IPS-18a (cell line): ENCODE measurements around the gene PROM1.

Source experiments
- H3K27ac ChIP-seq: one replicate; pipeline ENCODE4 v1.5.1; 2013; ENCODE audit warnings: low read length
- H3K27me3 ChIP-seq: one replicate; pipeline ENCODE4 v1.6.1; 2013; ENCODE audit warnings: mild to moderate bottlenecking, low read length; ENCODE audit not compliant: control insufficient read depth, insufficient read depth
- H3K36me3 ChIP-seq: one replicate; pipeline ENCODE4 v1.6.1; 2013; ENCODE audit warnings: low read depth, low read length; ENCODE audit not compliant: control insufficient read depth
- H3K4me1 ChIP-seq: one replicate; pipeline ENCODE4 v1.6.1; 2013; ENCODE audit warnings: low read depth, low read length; ENCODE audit not compliant: control insufficient read depth
- H3K4me3 ChIP-seq: one replicate; pipeline ENCODE4 v1.5.1; 2013; ENCODE audit warnings: low read length
- H3K9ac ChIP-seq: one replicate; pipeline ENCODE4 v1.6.1; 2013; ENCODE audit warnings: mild to moderate bottlenecking, low read length, moderate library complexity
- H3K9me3 ChIP-seq: one replicate; pipeline ENCODE4 v1.6.1; 2013; ENCODE audit warnings: low read depth, low read length; ENCODE audit not compliant: control insufficient read depth

The PROM1 gene

GRCh38 chr4:15951781-15952180 is 132.0 kb downstream of the PROM1 start:
- Histone ChIP-seq H3K27ac (no peak overlapping the region), H3K4me1 (no peaks in the 10 kb centered on the region), H3K9ac (no peak overlapping the region), H3K4me3 (no peak overlapping the region), H3K36me3 (no peaks in the 10 kb centered on the region), H3K9me3 (no peaks in the 10 kb centered on the region), H3K27me3 (no peaks in the 10 kb centered on the region)

GRCh38 chr4:15948826-15949225 is 135.0 kb downstream of the PROM1 start:
- no peaks in the 10 kb centered on the region for H3K36me3 ChIP-seq
- no peak overlapping the region for H3K4me3 ChIP-seq
- no peaks in the 10 kb centered on the region for H3K27me3 ChIP-seq
- H3K27ac ChIP-seq: no peak overlapping the region
- H3K4me1 ChIP-seq: no peaks in the 10 kb centered on the region
- H3K9me3 ChIP-seq: no peaks in the 10 kb centered on the region
- H3K9ac ChIP-seq: no peak overlapping the region

DNA sequence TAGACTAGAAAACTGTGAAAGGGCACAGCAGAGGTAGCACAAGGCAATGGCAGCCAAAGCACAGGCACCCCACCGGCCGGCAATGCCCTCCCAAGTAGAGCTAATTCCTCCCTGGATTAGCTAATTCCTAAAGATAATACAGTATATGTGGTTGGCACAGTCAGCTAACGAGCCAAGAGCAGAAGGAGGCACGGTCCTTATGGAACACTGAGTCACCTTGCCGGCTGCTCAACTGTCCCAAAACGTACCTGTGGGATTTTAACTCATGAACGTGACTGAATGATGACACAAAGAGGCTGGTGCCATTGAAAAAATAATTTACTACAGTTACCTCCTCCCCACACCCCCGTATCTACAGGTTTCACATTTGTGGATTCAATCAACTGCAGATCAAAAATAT is 136.1 kb downstream of the PROM1 start:
- Histone ChIP-seq H3K4me3 (no peak overlapping the region), H3K9me3 (no peaks in the 10 kb centered on the region), H3K27ac (no peak overlapping the region), H3K9ac (no peak overlapping the region), H3K4me1 (no peaks in the 10 kb centered on the region), H3K27me3 (no peaks in the 10 kb centered on the region), H3K36me3 (no peaks in the 10 kb centered on the region)

GRCh38 chr4:15945516-15945915 is 138.3 kb downstream of the PROM1 start:
- H3K36me3 ChIP-seq: no peaks in the 10 kb centered on the region
- no peaks in the 10 kb centered on the region for H3K27me3 ChIP-seq
- no peaks in the 10 kb centered on the region for H3K4me1 ChIP-seq
- no peaks in the 10 kb centered on the region for H3K9me3 ChIP-seq
- no peak overlapping the region for H3K4me3 ChIP-seq
- H3K27ac ChIP-seq: no peak overlapping the region
- no peak overlapping the region for H3K9ac ChIP-seq

GRCh38 chr4:15944895-15945294 is 138.9 kb downstream of the PROM1 start:
- H3K9me3 ChIP-seq: no peaks in the 10 kb centered on the region
- H3K4me1 ChIP-seq: no peaks in the 10 kb centered on the region
- H3K36me3 ChIP-seq: no peaks in the 10 kb centered on the region
- no peak overlapping the region for H3K4me3 ChIP-seq
- no peaks in the 10 kb centered on the region for H3K27me3 ChIP-seq
- no peak overlapping the region for H3K9ac ChIP-seq
- no peak overlapping the region for H3K27ac ChIP-seq

DNA sequence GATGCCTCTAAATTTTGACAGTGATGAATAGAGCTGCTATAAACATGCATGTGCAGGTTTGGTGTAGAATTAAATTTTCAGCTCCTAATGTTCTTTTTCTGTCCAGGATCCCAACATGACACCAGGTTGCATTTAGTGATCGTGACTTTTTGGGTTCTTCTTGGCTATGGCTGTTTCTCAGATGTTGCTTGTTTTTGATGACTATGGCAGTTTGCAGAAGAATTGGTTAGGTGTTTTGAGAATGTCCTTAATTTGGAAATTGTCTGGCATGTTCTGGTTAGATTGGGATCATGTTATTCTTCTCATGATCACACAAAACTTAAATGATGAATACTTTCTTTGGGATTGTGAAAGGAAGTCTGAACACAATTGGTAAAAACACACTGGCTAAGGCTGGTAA is 141.5 kb downstream of the PROM1 start:
- no peaks in the 10 kb centered on the region for H3K4me1 ChIP-seq

GRCh38 chr4:15938640-15939039 is 145.2 kb downstream of the PROM1 start, which contains the start of gene FGFBP1:
Gene FGFBP1 (minus strand): TSS chr4:15938740. CDS start chr4:15936632, 2,108 bp downstream.
- no peaks in the 10 kb centered on the region for H3K9me3 ChIP-seq
- H3K4me3 ChIP-seq: no peak within 1 kb of the TSS
- no peaks in the 10 kb centered on the region for H3K36me3 ChIP-seq
- no peaks in the 10 kb centered on the region for H3K4me1 ChIP-seq
- H3K9ac ChIP-seq: no peak within 1 kb of the TSS
- no peaks in the 10 kb centered on the region for H3K27me3 ChIP-seq
- H3K27ac ChIP-seq: no peak within 1 kb of the TSS

More for the DNA sequence above, 141.5 kb downstream of the PROM1 start:
- no peak overlapping the region for H3K27ac ChIP-seq
- H3K9me3 ChIP-seq: no peaks in the 10 kb centered on the region
- no peaks in the 10 kb centered on the region for H3K27me3 ChIP-seq
- no peaks in the 10 kb centered on the region for H3K36me3 ChIP-seq
- H3K9ac ChIP-seq: no peak overlapping the region
- no peak overlapping the region for H3K4me3 ChIP-seq

DNA sequence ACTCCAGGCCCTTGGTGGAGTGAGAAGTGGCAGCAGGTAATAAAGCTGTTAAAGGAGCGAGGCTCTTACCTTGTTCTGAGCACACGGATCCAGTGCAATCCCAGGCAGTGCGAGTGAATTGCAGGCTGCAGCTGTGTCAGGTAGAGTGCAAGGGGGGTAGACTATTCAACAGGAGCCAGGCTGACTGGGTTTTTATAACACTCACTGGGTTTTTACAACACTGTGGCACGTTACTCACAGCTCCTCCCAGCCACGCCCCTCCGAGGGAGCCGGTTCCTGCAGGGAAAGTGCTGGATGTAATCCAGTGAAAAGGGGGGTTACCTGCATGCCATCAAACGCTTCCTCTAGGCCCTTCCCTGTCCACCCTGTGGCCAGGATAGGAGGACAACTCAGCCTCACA is 145.6 kb downstream of the PROM1 start:
- Histone ChIP-seq H3K36me3 (no peaks in the 10 kb centered on the region), H3K9ac (no peak overlapping the region), H3K27me3 (no peaks in the 10 kb centered on the region), H3K4me3 (no peak overlapping the region), H3K9me3 (no peaks in the 10 kb centered on the region), H3K4me1 (no peaks in the 10 kb centered on the region), H3K27ac (no peak overlapping the region)

- Histone ChIP-seq H3K9ac (no peak overlapping the region), H3K4me3 (no peak overlapping the region), H3K4me1 (no peaks in the 10 kb centered on the region), H3K27me3 (no peaks in the 10 kb centered on the region), H3K9me3 (no peaks in the 10 kb centered on the region), H3K27ac (no peak overlapping the region), H3K36me3 (no peaks in the 10 kb centered on the region)
Observed at GRCh38 chr4:15936495-15936894, 147.3 kb downstream of the PROM1 start.

DNA sequence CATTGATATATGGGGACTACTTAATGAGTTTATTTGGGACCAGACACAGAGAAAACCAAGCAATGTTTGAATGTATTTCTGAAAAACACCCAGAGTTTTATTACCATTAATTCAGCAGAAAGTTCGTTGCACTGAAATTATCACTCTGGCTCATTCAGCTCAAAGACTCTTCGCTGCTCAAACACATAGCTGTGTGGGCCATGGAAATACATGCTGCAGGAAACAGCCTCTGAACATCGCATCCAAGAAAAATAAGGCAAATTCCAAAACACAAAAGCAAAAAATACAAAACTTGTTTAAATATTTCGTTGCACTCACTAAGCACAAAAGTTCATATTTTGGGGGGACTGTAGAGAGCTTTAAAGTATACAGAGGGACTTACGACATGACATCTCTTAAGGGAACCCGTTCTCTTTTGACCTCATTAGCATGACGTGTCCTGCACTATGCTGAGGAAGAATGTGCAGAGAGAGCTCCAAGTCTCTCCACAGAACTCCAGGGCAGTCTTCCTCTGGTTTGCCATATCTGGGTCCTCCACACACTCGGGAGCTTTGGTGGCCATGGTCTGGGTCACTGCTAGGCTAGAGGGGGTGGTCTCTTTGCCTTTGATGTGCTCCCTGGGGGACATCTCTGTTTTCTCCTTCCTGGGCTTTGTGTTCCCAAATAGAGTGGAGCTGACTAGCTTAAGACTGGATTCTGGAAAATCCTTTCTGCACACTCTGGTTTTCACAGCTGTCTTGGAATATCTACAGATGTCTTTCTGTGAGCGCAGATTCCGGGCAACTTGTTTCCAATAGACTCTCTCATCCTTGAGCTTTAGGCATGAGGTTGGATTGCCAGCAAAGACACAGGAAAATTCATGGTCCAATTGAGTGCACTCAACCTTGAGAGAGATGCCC is 148.1 kb downstream of the PROM1 start:
- Histone ChIP-seq H3K27me3 (no peaks in the 10 kb centered on the region), H3K4me1 (no peaks in the 10 kb centered on the region), H3K4me3 (no peak overlapping the region), H3K9ac (no peak overlapping the region), H3K9me3 (no peaks in the 10 kb centered on the region), H3K27ac (no peak overlapping the region), H3K36me3 (no peaks in the 10 kb centered on the region)

- H3K4me1 ChIP-seq: no peaks in the 10 kb centered on the region
- H3K27ac ChIP-seq: no peak overlapping the region
Observed at GRCh38 chr4:15934259-15934658, 149.6 kb downstream of the PROM1 start.

More at GRCh38 chr4:15934259-15934658, 149.6 kb downstream of the PROM1 start:
- H3K27me3 ChIP-seq: no peaks in the 10 kb centered on the region
- no peak overlapping the region for H3K9ac ChIP-seq
- no peak overlapping the region for H3K4me3 ChIP-seq
- no peaks in the 10 kb centered on the region for H3K36me3 ChIP-seq
- H3K9me3 ChIP-seq: no peaks in the 10 kb centered on the region
